Measurements from ENCODE around the gene FAF1. TPM values are rescaled to one million over a fixed set of nuclear protein-coding genes. Genes with fewer than 3 reads are reported as not detected.

FAF1 gene
- total and polyA plus RNA-seq, 9 of the 15 experiments (the other 6 are each of a cell fraction or from before 2014, with no cell fraction given), result 48.7 to 225 (median 118) TPM

- TF ChIP-seq THRB (CRISPR knock-in tag; conservative IDR thresholded peaks at IDR 0.05) (no peak), CHD1 (IDR thresholded peaks at IDR 0.05; ENCODE audit: low read length) (no peak)
These were observed 523.6 kb downstream of the FAF1 start (continued) for GRCh38 chr1:50436489-50436888.

GRCh38 chr1:50430010-50430405 lies 530.1 kb downstream of the FAF1 start:
- FAIRE-seq, result no peak
- no peak for DNase-seq (ENCODE audit: extremely low read depth in 1 of 4, low spot score in 3 of 4)
- TF ChIP-seq ZNF24 (IDR thresholded peaks at IDR 0.05) (no peak), TRIM24 (IDR thresholded peaks at IDR 0.05) (no peak), TBL1XR1 (IDR thresholded peaks at IDR 0.05; ENCODE audit: low read length in 2 of 2) (no peak), POU5F1 (IDR thresholded peaks at IDR 0.05; ENCODE audit: borderline replicate concordance, low read depth, low read length, partially characterized antibody) (no peak), ATF4 (CRISPR knock-in tag; IDR thresholded peaks at IDR 0.05) (no peak), MED1 (CRISPR knock-in tag; IDR thresholded peaks at IDR 0.05; ENCODE audit: borderline replicate concordance) (no peak), DEAF1 (CRISPR knock-in tag; IDR thresholded peaks at IDR 0.05) (no peak), BRCA1 (IDR thresholded peaks at IDR 0.05) (no peak), BRCA1 (CRISPR knock-in tag; IDR thresholded peaks at IDR 0.05) (no peak), SREBF2 (CRISPR knock-in tag; IDR thresholded peaks at IDR 0.05) (no peak), FOXO4 (CRISPR knock-in tag; IDR thresholded peaks at IDR 0.05) (no peak), MAZ (CRISPR knock-in tag; conservative IDR thresholded peaks at IDR 0.05 in 1 of 2, IDR thresholded peaks at IDR 0.05 in 1 of 2) (no peak), ZNF644 (tag; IDR thresholded peaks at IDR 0.05; ENCODE audit: low read depth) (no peak), U2AF1 (optimal IDR thresholded peaks at IDR 0.05; ENCODE audit: low read depth, low read length) (no peak)
- Histone ChIP-seq H3K4me3 (no peak overlapping the region), H3K27me3 (ENCODE audit: control insufficient read depth in 2 of 2, insufficient read depth in 2 of 2, low read length in 2 of 2) (peaks cover 50 to 59% of the 10 kb centered on the region in 2 experiments), H4K20me1 (replicated peaks; ENCODE audit: control insufficient read depth, insufficient read depth, low read length) (no peaks in the 10 kb centered on the region; the same call in 1 of the 2 replicates), H3K9me3 (replicated peaks; ENCODE audit: control insufficient read depth, insufficient read depth, low read depth, low read length) (no peaks in the 10 kb centered on the region), H3K4me1 (replicated peaks in 1 of 2; ENCODE audit: control insufficient read depth in 2 of 2, insufficient read depth in 2 of 2, low read length in 2 of 2) (peaks cover 0 to 15% of the 10 kb centered on the region in 2 experiments; a peak in 2 of 5 replicates), H3K27ac (ENCODE audit: extremely low read depth, low read depth, low read length) (no peak overlapping the region), H2AFZ (ENCODE audit: low read depth, low read length) (no peak overlapping the region), H3K4me2 (ENCODE audit: insufficient read depth, low read length) (no peak overlapping the region), H3K9me1 (ENCODE audit: control insufficient read depth, insufficient read depth, low read length) (no peaks in the 10 kb centered on the region), H3K36me3 (ENCODE audit: control insufficient read depth, insufficient read depth, low read length) (no peaks in the 10 kb centered on the region), H3K9ac (ENCODE audit: insufficient read depth in 1 of 2, low read depth in 2 of 2, low read length in 2 of 2) (no peak overlapping the region), H3K79me2 (ENCODE audit: control insufficient read depth, insufficient read depth, low read length) (no peaks in the 10 kb centered on the region)
- CTCF ChIA-PET (ENCODE audit: low intra/inter-chr PET ratio), result no interaction called here
- in situ Hi-C loops (cut with MboI), result no loop called here
- ATAC-seq, result no peak
- intact Hi-C loops (cut with micrococcal nuclease), result no loop called here
- 3% methylated on average over 5 of the region's 5 CpGs for WGBS (ENCODE audit: insufficient coverage, low coverage, missing lambda C conversion rate)
- POLR2A ChIA-PET, result interaction anchor here (0.6 to 1.2 kb wide), 4 partner anchors 9 to 1528 kb away, joined by 3 read pairs; no protein-coding TSS in a partner anchor
- BruUV-seq (replicated peaks), result no TSS peak

All from K562 (cell line).